Measurements from ENCODE around the gene SNORC.

The SNORC gene

DNA sequence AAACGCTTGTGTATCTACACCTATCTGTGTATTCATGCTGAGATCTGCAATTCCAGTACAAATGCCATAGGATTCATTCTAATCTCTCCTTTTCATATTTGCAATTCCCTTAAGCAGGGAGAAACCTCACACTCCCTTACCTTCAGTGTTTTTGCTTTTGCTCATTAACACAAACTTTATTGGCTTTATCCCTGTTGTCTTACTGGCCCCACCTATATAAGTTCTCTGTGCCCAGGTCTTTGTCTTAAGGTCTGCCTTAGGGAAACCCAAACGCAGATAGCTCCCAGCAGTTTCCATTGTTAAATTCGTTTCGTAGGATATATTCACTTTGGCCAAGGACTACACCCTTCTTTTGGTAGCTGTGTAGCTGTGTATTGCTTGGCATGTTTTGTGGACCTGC is 4.0 kb upstream of the SNORC start:
- H3K4me3 ChIP-seq (ENCODE audit: low read depth, low read length): no peak overlapping the region

DNA sequence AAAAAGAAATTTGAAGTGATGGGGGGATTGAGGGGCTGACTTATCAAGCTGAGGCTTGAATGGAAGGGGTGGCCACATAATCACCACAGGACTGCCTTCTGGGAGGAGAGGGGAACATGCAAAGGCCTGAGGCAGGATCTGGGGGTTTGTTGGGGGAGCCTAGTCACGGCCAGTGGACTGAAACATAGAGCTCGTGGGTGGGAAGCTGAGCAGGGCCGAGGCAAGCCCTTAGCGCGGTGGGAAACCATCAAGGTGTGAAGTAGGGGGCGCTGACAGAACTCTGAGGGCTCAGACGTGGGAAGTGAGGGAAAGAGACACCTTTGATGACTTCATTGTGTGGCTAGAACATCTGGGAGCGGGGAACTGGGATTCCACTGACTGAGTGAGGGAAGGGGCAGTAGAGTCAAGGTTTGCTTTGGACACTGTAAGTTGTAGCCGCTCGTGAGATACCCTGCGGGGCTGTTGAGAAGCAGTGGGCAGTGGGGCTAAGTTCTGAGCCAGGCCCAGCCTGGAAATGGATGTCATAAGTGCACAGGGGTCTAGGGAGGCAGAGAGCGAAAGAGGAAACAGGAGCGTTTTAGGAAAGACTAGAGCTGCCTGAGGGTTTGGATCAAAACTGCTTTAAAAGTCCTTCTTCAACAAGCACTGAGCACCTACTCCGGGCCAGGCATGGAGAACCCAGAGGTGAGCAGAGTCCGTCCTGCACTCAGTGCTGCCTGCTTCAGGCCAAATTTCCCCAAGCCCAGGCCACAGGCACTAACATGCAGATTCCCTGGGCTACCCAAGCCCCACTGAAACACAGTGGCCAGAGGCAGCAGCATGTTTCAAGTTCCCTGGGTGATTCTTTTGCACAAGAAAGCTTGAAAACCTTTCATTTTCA is 686 bp upstream of the SNORC start:
- H3K4me3 ChIP-seq (ENCODE audit: low read depth, low read length): no peak overlapping the region

DNA sequence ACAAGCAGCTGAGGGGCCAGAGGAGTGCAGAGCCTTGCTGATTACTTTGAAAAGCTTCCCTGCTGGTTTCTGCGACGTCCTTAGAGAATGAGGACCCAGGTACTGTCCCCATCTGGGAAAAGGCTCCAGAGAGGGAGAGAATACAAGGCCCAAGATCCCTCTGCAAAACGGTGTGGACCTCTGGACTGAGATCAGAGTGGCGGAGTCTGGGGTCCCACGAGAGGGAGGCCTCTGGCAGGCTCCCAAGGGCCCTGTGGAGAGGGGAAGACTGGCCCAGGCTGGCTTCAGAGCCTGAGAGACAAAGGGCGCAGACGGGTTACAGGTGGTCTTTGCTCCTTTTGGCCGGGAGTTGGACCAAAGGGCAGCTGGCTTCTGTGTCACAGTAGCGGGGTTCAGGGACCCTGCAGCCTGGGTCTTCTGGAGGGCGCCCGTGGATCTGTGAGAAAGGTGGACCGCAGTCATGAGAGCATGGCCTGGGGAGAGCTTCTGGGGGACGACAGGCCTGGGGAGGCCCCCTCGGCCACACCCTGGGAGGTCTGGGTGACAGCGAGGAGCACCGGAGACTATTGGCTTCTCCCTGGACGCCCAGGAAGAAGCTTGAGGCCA is 805 bp downstream of the SNORC start:
- H3K4me3 ChIP-seq (ENCODE audit: low read depth, low read length): no peak overlapping the region

DNA sequence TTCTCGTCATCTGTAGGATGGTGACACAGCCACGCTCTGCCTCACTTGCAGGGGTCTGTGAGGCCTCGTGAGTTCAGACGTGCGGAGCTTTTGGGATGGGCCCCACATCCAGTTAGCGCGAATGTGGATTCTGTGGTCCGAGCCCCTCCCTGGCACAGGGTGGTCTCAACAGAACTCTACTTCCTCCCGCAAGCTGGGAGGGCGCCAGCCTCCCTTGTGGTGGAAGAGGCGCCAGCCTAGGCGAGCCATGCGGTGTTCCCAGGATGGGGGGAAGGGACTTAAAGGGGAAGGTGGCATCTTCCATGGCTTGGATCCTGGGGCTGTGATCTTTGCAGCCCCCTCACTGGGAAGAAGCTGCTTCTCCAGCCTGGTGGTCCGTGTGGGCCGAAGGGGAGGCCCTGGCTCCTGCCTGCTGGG is 1.4 kb downstream of the SNORC start:
- H3K4me3 ChIP-seq (ENCODE audit: low read depth, low read length): no peak overlapping the region

DNA sequence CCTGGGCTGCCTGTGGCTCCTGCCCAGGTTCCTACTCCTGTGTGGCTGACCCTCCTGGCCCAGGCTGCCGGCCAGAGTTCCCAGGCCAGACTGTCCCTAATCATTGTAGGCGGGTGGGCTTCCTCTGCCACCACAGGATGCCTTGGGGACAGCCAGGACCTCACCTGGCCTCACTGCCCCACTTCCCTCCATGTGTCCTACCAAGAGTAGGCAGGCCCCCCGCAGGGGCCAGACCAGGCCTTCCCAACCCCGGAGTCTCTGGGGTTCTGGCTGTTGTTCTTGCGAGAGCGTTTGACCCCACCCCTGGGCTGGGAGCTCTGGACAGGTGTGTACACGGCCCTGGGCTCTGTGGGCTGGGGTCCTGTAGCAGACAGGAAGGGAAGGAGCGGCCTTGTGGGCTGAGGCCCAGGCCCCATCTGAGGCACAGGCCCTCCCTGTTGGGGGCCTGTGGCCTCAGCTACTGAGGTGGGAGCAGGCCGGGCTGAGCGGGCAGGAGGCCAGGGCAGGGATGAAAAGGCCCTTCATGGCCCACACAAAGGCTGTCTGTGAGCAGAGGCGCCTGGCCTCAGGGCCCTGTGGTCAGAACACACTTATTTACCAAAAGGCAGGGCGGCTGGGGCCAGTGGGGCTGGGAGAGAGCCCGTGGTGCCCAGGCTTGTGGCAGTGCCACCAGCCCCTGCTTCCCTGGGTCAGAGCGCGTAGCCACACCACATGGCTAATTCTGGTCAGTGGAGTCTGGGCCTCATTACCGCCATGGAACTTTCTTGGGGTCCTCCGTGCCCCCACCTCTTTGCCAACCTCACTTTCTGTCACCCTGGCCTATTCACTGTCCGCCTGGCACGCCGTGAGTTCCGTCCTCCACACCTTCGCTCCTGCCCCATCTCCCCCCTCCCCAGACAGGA is 2.0 kb downstream of the SNORC start:
- H3K4me3 ChIP-seq (ENCODE audit: low read depth, low read length): no peak overlapping the region

DNA sequence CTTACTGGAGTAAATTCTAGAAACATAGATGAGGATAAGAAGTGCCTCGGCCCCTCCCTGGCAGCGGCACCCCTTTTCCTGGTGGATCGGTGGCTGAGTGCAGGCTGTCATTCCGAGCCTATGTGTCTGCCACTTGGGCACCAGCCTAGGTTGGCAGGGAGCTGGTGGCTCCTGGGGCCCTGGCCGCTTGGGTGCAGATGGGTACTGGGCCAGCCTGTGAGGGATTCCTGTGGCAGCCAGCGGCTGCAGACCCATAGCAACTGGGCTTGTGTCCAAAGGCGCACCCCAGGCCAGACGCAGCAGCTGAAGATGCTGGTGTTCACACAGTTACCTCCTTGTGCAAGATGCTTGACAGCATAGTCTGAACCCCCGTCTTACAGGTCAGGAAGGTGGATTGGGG is 2.8 kb downstream of the SNORC start:
- no peak overlapping the region for H3K4me3 ChIP-seq (ENCODE audit: low read depth, low read length)

DNA sequence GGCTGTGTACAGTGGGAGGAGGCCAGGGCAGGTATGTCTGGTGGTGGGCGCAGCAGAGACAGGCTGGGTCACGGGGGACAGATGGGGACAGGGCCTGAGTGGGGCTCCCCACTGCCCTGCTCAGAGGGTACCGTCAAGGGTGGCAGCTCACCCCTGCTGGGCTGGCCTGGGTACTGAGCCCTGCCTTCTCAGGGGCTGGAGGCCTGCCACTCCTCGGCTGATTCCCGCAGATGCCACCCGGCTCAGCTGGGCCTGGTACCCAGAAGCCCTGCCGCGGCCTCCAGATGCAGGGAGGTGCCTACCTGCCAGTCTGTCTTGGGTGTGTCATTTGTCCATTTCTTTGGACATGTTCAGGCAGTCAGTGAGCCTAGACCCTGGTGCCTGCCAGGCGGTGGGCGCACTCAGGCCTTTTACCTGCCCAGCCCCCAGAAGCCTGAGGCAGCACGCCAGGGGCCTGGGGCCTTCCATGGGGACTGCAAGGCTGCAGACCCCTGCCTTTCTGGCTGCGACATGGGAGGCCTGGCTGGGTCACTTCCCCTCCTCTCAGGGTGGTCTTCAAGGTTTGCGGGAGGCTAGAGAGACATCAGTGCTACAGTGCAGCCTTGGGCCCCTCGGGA is 3.3 kb downstream of the SNORC start:
- H3K4me3 ChIP-seq (ENCODE audit: low read depth, low read length): no peak overlapping the region

DNA sequence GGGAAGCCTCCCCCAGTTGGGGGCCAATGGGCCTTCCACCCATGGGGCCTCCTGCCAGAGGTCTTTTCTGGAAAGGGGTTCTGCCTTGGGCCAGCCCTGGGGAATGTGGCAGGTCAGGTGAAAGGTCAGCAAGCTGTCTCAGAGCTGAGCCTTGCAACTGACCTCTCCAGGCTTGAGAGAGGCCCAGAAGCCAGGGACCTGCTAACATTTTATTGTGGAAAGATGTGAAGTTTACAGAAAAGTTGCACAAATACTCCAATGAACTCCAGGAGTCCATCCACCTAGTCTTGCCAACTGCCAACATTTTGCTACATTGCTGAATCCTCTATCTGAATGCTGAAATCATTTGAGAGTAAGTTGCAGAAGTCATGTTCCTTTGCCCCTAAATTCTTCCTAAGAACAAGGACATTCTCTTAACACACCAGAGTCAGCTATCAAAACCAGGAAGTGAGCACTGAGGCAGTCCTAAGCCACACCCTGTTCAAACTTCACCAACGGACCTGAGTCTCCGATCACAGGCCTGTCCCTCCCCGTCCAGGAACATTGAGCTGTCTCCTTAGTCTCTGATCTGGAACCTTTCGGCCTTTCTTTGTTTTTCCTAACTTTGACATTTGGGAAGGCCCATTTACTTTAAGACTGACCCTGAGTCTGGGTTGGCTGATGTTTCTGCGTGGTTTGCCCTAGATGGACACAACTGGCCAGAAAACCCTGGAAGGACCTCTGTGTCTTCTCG is 4.0 kb downstream of the SNORC start:
- no peak overlapping the region for H3K4me3 ChIP-seq (ENCODE audit: low read depth, low read length)

DNA sequence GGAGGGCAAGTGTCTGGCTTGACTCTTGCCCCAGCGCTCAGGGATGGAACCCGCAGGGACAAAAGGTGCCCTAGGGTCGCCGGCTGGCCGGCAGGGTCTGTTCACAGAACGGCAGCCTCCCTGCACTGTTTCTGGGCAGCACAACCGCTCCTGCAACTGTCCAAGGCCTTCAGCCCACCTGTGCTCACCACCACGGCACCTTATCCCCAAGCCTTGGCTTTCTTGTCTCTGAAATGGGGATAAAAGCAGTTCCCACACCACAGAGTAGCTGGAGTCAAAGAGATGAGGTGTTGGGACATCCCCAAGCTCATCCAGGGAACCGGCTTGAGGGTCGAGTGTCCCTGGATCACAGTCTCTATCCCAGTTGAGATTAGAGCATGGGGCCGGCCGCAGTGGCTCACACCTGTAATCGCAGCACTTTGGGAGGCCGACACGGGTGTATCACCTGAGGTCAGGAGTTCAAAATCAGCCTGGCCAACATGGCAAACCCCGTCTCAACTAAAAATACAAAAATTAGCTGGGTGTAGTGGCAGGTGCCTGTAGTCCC is 4.7 kb downstream of the SNORC start:
- no peak overlapping the region for H3K4me3 ChIP-seq (ENCODE audit: low read depth, low read length)

DNA sequence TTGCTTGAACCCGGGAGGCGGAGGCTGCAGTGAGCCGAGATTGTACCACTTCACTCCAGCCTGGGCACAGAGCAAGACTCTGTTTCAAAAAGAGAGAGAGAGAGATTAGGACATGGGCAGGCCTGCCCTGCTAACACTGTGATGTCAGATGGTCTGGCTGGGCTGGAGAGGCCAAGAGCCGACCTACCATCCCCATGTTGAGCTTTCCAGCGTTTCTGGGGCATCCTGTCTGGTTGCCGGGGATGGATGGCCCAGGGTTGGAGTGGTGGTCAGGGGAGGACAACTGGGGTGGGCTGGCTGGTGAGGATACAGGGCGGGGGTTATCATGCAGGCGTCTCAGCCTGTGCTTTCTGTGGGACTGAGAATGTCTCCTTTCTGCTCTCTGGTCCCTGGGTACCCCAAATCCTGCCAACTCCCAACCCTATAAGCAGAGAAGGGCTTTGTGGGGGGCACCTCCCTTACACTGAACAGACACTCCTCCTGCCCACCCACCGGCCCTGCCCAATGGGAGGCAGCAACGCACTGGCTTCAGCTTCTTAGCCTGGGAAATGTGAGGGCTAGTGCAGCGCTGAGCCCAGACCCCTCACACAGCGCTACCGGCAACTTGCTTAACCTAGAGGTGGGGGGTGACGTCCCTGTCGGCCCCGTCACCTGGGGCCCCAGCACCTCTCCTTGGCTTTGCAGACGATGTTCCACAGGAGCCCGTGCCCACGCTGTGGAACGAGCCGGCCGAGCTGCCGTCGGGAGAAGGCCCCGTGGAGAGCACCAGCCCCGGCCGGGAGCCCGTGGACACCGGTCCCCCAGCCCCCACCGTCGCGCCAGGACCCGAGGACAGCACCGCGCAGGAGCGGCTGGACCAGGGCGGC is 5.4 kb downstream of the SNORC start:
- peak overlapping the region; percentile 24 for H3K4me3 ChIP-seq (ENCODE audit: low read depth, low read length)

DNA sequence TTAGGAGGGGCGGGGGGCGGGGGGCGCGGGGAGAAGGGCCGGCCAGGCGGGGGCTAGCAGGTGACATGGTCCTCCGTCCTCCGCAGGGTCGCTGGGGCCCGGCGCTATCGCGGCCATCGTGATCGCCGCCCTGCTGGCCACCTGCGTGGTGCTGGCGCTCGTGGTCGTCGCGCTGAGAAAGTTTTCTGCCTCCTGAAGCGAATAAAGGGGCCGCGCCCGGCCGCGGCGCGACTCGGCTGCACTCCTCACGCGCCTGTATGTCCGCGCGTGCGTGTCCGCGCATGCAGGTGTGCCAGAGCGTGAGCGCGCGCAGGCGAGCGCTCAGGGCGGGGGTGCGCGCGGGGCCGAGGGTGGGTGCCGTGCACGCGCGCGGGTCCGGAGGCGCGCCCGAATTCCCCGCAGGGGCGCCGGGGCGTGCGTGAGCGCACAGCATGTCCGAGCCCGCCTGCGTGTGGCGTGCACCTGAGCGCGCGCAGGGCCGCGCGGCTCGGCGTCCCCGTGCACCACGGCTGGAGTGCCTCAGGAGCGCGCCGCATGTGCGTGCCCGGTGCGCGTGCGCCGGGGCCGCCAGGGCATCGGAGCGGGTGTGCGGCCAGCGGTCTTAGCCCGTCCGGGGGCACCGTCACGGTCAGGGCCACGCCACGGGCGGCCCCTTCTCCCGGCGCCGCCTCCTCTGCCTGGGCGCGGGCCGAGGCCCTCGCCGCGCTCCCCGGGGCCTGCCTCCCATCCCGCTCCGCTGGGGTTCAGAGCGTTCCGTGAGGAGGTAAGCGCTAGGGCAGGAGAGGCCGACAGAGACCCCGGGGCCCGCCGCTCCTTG is 6.3 kb downstream of the SNORC start:
- peak overlapping the region; percentile 51 for H3K4me3 ChIP-seq (ENCODE audit: low read depth, low read length)

DNA sequence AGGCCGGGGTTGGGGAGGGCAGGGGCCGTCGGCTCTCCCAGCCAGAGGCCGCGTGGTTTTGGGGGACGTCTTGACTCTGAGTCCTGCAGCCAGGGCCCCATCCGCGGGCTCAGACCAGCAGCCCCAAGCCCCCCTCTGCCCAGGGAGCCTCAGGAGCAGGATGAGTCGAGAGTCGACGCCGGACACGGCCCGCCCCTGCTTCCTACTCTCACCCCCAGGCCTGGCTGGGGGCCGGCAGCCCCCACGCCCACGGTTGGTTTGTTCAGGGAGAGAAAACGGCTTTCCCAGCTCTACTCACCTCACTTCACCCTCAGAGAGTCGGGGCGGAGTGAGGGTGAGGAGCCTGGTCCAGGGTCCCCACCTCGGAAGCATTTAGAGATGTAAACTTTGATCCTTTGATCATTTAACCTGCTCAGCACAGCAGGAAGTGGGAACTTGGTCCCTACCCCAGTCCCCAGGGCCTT is 6.9 kb downstream of the SNORC start:
- no peak overlapping the region for H3K4me3 ChIP-seq (ENCODE audit: low read depth, low read length)

DNA sequence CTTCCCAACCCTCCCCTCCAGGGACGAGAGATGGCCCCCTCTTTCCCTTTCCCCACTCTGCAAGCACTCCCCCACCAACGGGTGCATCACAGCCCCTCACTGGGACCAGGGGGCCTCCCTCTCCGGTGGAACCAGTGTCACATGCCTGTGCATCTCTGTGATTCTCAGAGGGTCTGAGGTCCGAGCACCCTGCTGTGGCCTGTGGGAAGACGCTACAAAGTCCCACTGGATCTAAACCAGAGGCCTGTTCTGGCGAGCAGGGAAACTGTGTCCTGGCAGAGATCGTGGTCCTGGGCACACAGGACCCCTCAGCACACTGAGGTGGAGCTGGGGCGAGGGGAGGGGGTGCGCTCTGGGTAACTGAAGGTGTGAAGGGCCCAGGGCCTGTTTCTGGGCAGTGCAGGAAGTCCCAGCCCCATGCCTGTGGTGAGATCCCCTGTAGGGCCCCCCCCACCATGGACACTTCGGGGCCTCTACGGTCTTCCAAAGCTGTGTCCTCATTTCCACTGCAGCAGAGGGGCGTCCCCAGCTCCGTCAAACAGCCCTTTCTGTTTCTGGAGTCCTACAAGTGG is 8.0 kb downstream of the SNORC start:
- H3K4me3 ChIP-seq (ENCODE audit: low read depth, low read length): no peak overlapping the region

DNA sequence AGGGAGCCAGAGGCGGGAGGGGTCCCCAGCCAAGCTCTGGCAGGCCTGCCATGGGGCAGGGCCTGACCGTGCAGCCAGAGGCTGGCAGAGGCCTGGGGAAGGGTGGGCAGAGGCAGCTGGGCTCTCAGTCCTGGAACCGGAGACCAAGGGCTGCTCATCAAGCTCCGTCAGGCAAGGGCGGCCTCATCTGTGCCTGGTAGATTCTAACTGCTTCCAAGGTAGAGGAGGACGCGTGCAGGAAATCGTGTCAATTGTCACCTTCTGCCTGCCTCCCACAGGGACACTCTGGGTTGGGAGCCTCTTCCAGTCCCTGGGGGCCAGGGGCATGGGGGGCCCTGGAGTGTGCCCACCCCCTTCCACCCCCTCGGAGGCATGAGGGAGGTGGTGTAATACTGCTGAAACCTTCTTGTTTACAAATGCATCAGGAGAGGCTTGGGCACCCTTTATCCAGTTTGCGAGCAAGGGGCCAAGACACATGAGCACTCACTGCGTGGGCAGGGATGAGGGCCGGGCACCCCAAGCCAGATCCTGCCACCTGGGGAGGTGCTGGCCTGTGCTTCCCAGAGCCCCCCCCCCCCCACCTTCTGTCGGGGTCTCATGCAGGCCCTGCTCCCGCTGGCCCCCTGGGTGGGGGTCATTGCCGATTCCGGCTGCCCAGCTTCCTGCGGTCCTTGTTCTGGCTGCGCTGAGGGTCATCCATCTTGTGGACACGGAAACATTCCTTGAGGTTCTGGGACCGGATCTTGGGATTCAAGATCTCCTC is 9.0 kb downstream of the SNORC start:
- H3K4me3 ChIP-seq (ENCODE audit: low read depth, low read length): no peak overlapping the region

DNA sequence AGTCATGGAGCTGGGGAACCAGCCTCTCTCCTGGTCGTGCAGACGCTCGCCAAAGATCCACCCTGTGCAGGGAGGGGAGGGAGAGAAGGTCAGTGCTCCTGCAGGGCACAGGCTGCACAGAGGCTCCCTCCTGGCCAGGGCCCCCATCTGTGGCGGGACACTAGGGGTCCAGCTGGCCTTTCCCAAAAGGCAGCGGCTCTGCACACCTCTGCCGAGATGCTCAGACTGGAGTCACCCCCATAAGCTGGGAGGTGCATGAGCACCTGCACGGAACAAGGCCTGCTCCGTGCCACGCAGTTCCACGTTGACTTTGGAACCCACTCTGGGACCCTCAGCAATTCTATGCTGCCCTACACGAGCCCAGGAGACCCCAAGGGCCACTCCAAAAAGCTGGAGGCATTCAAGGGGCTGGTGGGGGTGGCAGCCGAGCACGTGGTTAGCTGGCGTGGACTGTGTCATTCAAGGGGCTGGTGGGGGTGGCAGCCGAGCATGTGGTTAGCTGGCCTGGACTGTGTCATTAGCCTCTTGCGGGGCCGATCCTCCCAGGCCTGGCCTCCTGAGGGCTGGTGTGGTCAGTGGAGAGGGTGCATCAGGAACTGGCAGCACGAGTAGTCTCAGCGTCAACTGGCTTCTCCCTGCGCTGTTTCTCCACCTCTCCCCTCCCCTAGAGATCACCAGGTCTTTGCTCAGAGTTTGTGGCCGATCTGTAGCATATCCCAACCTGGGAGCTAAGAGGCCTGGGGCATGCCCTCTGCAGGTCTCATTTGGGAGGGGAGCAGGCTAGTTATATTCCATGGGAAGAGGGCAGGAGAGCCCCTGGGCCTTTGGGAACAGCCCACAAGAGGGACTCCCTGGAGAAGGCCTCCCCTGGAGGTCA is 9.8 kb downstream of the SNORC start:
- H3K4me3 ChIP-seq (ENCODE audit: low read depth, low read length): no peak overlapping the region

DNA sequence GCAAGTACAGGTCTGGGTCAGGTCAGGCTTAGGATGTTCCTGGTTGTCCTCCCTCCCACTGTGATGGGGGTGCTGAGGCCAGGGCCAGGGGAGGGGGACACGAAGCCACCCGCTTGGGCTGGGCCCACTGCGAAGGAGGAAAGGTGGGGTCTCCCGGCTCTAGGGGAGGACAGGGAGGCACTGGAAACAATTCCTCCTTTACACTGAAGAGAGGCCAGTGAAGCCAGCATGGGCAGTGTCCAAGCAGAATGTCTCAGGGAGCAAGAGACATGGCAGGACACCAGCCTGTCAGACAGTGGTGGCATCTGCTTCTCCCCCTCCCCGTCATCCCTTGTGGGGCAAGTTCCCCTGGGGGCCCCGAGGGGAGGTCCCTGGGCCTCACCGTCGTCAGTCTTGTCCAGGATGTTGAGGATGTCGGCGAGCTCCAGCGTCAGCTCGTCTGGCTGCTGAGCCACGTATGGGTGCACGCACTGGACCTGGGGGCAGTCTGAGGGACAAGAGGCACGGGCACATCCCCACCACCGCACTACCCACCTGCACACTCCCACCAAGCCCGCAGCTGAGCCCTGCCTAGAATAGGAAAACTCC is 10.8 kb downstream of the SNORC start:
- H3K4me3 ChIP-seq (ENCODE audit: low read depth, low read length): no peak overlapping the region

Measured in iPS-11a (cell line).